Neutrophil (primary cell): Measurements from ENCODE around the gene CYB561.

Experiments used
- H3K27ac ChIP-seq: fragments of 200-600 bp; sonication (generic); 2 replicates; pipeline ENCODE4 v1.5.1; 2016; ENCODE audit warnings: mild to moderate bottlenecking, moderate library complexity
- H3K27me3 ChIP-seq: fragments of 200-600 bp; sonication (generic); 2 replicates; pipeline ENCODE4 v1.6.0; 2016; ENCODE audit warnings: mild to moderate bottlenecking
- H3K36me3 ChIP-seq: fragments of 200-600 bp; sonication (generic); 2 replicates; pipeline ENCODE4 v1.5.1; 2017
- H3K4me1 ChIP-seq, 2 experiments: fragments of 200-600 bp in 1 of 2; sonication (generic) in 1 of 2; 1 replicate in 1 of 2; 2 replicates in 1 of 2; pipeline versions ENCODE4 v1.5.1 to v1.6.1; 2013 to 2016; ENCODE audit warnings: low read depth in 1 of 2, low read length in 1 of 2, mild to moderate bottlenecking in 1 of 2, moderate library complexity in 1 of 2; ENCODE audit not compliant: control insufficient read depth in 1 of 2, insufficient read depth in 1 of 2
- H3K4me3 ChIP-seq, 2 experiments: fragments of 200-600 bp in 1 of 2; sonication (generic) in 1 of 2; 1 replicate in 1 of 2; 2 replicates in 1 of 2; pipeline ENCODE4 v1.5.1; 2013 to 2016; ENCODE audit warnings: low read depth in 1 of 2, low read length in 1 of 2, mild to moderate bottlenecking in 1 of 2, moderate library complexity in 1 of 2
- H3K9me3 ChIP-seq: fragments of 200-600 bp; sonication (generic); 2 replicates; pipeline ENCODE4 v1.5.1; 2016
- CTCF ChIP-seq: fragments of 200-600 bp; sonication (generic); IDR thresholded peaks from 2 replicates; pipeline ENCODE4 v1.5.1; 2016; ENCODE audit warnings: antibody characterized with exemption

CYB561 gene

DNA sequence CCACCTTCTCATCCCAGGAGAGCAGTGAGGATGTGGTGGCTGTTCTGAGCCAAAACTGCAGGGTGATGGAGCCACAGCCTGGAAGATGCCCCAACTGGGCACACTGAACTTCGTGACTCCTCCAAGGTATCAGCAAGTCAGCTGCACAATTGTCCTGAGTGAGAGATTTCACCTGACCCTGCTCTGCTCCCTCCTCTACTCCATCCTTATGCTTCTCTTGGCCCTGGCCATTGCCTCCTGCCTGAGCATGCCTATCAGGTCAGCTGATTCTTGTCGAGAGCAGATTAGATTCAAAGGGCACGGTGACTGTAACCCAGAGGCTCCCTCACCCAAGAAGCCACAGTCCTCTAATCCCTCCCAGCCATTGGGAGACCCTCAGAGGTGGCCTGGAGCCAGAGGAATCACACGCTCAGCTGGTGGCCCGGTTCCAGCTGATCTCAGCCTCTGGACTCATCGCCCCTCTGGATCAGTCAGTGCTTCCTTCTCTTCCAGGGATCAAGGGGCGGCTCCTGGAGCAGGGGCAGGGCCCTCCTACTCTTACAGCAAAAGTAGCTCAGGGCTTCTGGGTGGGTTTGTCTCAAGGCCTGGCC lies 7.0 kb upstream of the CYB561 start:
- no peak overlapping the region for H3K4me3 ChIP-seq
- no peaks in the 10 kb centered on the region for H3K4me1 ChIP-seq
- no peak for TF ChIP-seq CTCF
- no peak overlapping the region for H3K27ac ChIP-seq
- no peaks in the 10 kb centered on the region for H3K9me3 ChIP-seq
- H3K27me3 ChIP-seq, result peaks cover 51% of the 10 kb centered on the region
- H3K36me3 ChIP-seq, result no peaks in the 10 kb centered on the region

DNA sequence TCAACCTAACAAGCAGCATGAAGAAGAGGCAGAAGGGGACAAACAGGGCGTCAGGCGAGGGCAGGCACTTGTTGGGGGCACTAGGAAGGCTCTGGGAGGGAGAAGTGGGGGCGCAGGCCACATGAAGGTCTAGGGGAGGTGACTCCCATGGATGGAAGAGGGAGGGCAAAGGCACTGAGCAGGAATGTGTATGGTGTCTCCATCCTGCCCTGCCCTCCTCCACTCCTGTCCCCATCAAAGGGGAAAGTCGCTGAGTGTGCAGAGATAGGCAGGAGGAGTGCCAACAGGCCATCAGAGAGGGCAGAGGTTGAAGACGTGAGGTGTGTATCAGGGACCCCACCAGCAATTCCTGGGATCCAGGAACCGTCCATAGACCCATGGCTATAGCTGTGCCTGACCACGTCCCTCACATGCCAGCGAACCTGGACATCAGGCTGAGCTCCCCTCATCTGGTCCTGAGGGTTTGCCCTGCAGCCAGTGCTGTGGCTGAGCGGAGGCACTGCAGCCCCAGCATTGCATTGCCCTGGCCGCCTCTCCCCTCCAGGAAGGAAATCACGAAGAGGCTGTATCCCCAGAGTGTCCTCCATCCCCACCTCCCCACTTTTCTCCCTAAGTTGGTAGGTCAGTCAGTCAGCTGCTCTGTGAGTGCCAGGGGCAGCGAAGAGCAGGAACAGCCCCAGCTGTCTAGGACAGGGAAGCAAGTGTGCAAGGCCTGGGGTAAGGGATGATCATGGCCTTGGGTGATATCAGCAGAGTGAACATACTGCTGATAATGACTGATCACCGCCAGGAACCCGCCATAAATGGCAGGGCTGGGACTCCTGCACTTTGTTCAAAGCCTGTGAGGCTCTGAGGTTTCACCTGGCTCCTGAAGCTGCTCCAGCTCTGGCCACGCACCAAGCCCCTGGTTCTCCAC lies 6.2 kb upstream of the CYB561 start:
- Histone ChIP-seq H3K4me1 (peaks cover 1 to 3% of the 10 kb centered on the region in 2 experiments), H3K27me3 (peaks cover 59% of the 10 kb centered on the region), H3K4me3 (no peak overlapping the region), H3K9me3 (no peaks in the 10 kb centered on the region), H3K36me3 (no peaks in the 10 kb centered on the region), H3K27ac (no peak overlapping the region)
- TF ChIP-seq CTCF, result no peak

GRCh38 chr17:63451150-63451549 lies 5.0 kb upstream of the CYB561 start:
- H3K36me3 ChIP-seq, result no peaks in the 10 kb centered on the region
- peaks cover 70% of the 10 kb centered on the region for H3K27me3 ChIP-seq
- no peak for TF ChIP-seq CTCF
- H3K4me1 ChIP-seq, result peaks cover 13% of the 10 kb centered on the region in 2 experiments
- no peak overlapping the region for H3K4me3 ChIP-seq
- no peaks in the 10 kb centered on the region for H3K9me3 ChIP-seq
- no peak overlapping the region for H3K27ac ChIP-seq

DNA sequence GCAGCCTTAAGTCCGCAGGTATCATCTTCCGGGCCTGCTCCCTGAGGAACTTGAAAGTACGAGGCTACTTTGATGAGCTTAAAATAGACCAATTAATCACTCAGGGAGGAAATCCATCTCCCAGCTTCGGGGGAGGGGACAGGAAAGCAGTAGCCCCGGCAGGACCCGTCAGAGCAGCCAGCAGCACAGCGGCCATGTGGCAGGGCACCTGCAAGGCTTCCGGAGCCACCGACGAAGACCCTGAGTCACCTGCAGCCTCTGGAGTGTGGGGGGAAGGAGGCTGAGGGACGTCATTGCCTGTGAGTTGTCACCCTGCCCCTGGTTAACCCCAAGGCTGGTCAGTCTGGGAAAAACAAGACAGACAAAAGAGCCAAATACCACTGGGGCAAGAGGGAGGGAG lies 4.4 kb upstream of the CYB561 start:
- peaks cover 17 to 18% of the 10 kb centered on the region in 2 experiments for H3K4me1 ChIP-seq
- H3K4me3 ChIP-seq, result no peak overlapping the region
- TF ChIP-seq CTCF, result no peak
- H3K27me3 ChIP-seq, result peaks cover 76% of the 10 kb centered on the region
- H3K36me3 ChIP-seq, result no peaks in the 10 kb centered on the region
- no peaks in the 10 kb centered on the region for H3K9me3 ChIP-seq
- no peak overlapping the region for H3K27ac ChIP-seq

DNA sequence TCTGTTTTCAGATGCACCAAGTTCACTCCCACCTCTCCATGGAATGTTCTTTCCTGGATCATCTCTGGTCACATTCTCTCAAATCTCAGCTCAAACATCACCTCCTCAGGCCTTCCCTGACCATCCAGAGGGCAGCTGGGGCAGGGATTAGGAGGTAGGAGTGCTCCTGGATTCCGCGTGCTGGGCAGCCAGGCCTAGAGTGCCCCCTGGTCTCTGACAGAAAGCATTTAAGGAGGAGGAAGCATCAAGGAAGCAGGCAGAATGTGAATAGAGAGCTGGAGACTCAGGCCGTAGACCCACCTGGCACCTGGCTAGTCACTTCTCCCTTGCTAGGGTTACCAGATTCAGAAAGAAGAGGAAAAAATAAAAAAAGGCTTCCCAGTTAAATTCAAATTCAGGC lies 2.5 kb upstream of the CYB561 start:
- no peak overlapping the region for H3K4me3 ChIP-seq
- H3K27ac ChIP-seq, result no peak overlapping the region
- peaks cover 18 to 20% of the 10 kb centered on the region in 2 experiments for H3K4me1 ChIP-seq
- no peak for TF ChIP-seq CTCF
- peaks cover 89% of the 10 kb centered on the region for H3K27me3 ChIP-seq
- H3K9me3 ChIP-seq, result no peaks in the 10 kb centered on the region
- no peaks in the 10 kb centered on the region for H3K36me3 ChIP-seq
